ENCODE results near the gene SKAP1. TPM values are rescaled to one million over a fixed set of nuclear protein-coding genes. Genes with fewer than 3 reads are reported as not detected.

Gene SKAP1
- polyA plus RNA-seq, 1 of the 3 experiments (the other 2 are of a cell fraction), result not detected

DNA sequence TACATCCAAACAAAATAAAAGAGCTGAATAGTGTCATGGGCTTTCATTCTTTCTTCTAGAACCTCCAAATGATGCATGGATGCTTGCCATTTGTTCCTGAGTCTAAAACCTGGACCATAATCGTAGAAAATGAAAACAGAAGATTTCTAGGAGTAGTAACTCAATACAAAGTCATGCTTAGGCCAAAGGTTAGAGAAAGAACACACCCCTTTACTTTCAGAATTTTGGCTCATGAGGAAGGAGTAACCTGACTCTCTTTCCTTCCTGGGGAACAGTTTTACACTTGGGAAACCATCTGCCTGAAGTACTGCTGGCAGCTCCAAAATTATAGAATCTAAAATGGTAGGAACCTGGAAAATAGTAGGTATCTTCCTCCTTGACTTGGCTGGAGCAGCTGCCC lies 185.2 kb downstream of the SKAP1 start:
- Histone ChIP-seq H3K27ac (ENCODE audit: low read depth in 2 of 2, low read length in 1 of 2) (no peak overlapping the region), H3K4me1 (ENCODE audit: control insufficient read depth in 1 of 2, insufficient read depth in 2 of 2, low read depth in 1 of 2, low read length in 1 of 2) (peaks cover 6 to 21% of the 10 kb centered on the region in 2 experiments; a peak in 3 of 4 replicates), H3K79me2 (ENCODE audit: insufficient read depth) (no peaks in the 10 kb centered on the region), H3K36me3 (replicated peaks in 1 of 2; ENCODE audit: control insufficient read depth in 1 of 2, insufficient read depth in 2 of 2, low read length in 1 of 2) (no peaks in the 10 kb centered on the region), H3K27me3 (ENCODE audit: insufficient read depth) (peaks cover 44% of the 10 kb centered on the region), H3F3A (replicated peaks; ENCODE audit: insufficient read depth) (peaks cover 7% of the 10 kb centered on the region), H3K9me3 (no peaks in the 10 kb centered on the region), H2AFZ (ENCODE audit: low read depth) (no peak overlapping the region), H4K20me1 (ENCODE audit: insufficient read depth) (no peaks in the 10 kb centered on the region), H3K4me2 (no peak overlapping the region), H3K9me2 (no peaks in the 10 kb centered on the region), H3K9ac (no peak overlapping the region), H3K4me3 (ENCODE audit: low read depth in 2 of 2, low read length in 1 of 2) (no peak overlapping the region)
- POLR2A ChIA-PET, result no interaction called here
- 0% methylated on average over 1 of the region's 1 CpG for WGBS (ENCODE audit: low lambda C conversion rate)
- no peak for DNase-seq
- TF ChIP-seq, protein P1, sequence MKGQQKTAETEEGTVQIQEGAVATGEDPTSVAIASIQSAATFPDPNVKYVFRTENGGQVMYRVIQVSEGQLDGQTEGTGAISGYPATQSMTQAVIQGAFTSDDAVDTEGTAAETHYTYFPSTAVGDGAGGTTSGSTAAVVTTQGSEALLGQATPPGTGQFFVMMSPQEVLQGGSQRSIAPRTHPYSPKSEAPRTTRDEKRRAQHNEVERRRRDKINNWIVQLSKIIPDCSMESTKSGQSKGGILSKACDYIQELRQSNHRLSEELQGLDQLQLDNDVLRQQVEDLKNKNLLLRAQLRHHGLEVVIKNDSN (IDR thresholded peaks at IDR 0.05; ENCODE audit: borderline replicate concordance, low read depth), result no peak
- no peak for TF ChIP-seq NFIC (IDR thresholded peaks at IDR 0.05; ENCODE audit: borderline replicate concordance)
- CTCF ChIA-PET, result interaction anchor here (0.6 to 2.7 kb wide), 11 partner anchors 15 to 443 kb away, joined by 3 to 22 read pairs (median 3); partner anchors contain the start of gene HOXB9

GRCh38 chr17:48244121-48244711 lies 185.8 kb downstream of the SKAP1 start:
- peaks cover 6 to 25% of the 10 kb centered on the region in 2 experiments; a peak in 3 of 4 replicates for H3K4me1 ChIP-seq (ENCODE audit: control insufficient read depth in 1 of 2, insufficient read depth in 2 of 2, low read depth in 1 of 2, low read length in 1 of 2)
- no peaks in the 10 kb centered on the region for H3K79me2 ChIP-seq (ENCODE audit: insufficient read depth)
- POLR2A ChIA-PET, result no interaction called here
- TF ChIP-seq NFIC (IDR thresholded peaks at IDR 0.05; ENCODE audit: borderline replicate concordance), result no peak
- no peak for TF ChIP-seq GATA2 (CRISPR knock-in tag; IDR thresholded peaks at IDR 0.05)
- no peak for TF ChIP-seq EZH2phosphoT487 (IDR thresholded peaks at IDR 0.05; ENCODE audit: borderline replicate concordance, low read depth)
- TF ChIP-seq, protein P1 (IDR thresholded peaks at IDR 0.05; ENCODE audit: borderline replicate concordance, low read depth), result no peak
- no peak for TF ChIP-seq RAD21 (IDR thresholded peaks at IDR 0.05; ENCODE audit: low read length)
- TF ChIP-seq, protein P2, sequence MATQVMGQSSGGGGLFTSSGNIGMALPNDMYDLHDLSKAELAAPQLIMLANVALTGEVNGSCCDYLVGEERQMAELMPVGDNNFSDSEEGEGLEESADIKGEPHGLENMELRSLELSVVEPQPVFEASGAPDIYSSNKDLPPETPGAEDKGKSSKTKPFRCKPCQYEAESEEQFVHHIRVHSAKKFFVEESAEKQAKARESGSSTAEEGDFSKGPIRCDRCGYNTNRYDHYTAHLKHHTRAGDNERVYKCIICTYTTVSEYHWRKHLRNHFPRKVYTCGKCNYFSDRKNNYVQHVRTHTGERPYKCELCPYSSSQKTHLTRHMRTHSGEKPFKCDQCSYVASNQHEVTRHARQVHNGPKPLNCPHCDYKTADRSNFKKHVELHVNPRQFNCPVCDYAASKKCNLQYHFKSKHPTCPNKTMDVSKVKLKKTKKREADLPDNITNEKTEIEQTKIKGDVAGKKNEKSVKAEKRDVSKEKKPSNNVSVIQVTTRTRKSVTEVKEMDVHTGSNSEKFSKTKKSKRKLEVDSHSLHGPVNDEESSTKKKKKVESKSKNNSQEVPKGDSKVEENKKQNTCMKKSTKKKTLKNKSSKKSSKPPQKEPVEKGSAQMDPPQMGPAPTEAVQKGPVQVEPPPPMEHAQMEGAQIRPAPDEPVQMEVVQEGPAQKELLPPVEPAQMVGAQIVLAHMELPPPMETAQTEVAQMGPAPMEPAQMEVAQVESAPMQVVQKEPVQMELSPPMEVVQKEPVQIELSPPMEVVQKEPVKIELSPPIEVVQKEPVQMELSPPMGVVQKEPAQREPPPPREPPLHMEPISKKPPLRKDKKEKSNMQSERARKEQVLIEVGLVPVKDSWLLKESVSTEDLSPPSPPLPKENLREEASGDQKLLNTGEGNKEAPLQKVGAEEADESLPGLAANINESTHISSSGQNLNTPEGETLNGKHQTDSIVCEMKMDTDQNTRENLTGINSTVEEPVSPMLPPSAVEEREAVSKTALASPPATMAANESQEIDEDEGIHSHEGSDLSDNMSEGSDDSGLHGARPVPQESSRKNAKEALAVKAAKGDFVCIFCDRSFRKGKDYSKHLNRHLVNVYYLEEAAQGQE (IDR thresholded peaks at IDR 0.05; ENCODE audit: low read depth, low read length), result no peak
- no peak for TF ChIP-seq FOXM1 (IDR thresholded peaks at IDR 0.05; ENCODE audit: low read depth)
- TF ChIP-seq, protein P3, sequence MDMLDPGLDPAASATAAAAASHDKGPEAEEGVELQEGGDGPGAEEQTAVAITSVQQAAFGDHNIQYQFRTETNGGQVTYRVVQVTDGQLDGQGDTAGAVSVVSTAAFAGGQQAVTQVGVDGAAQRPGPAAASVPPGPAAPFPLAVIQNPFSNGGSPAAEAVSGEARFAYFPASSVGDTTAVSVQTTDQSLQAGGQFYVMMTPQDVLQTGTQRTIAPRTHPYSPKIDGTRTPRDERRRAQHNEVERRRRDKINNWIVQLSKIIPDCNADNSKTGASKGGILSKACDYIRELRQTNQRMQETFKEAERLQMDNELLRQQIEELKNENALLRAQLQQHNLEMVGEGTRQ (IDR thresholded peaks at IDR 0.05; ENCODE audit: borderline replicate concordance, low read depth, low read length), result no peak
- no peak for TF ChIP-seq EP300 (IDR thresholded peaks at IDR 0.05; ENCODE audit: borderline replicate concordance in 1 of 2, low read depth in 1 of 2, low read length in 1 of 2)
- TF ChIP-seq, protein P4, sequence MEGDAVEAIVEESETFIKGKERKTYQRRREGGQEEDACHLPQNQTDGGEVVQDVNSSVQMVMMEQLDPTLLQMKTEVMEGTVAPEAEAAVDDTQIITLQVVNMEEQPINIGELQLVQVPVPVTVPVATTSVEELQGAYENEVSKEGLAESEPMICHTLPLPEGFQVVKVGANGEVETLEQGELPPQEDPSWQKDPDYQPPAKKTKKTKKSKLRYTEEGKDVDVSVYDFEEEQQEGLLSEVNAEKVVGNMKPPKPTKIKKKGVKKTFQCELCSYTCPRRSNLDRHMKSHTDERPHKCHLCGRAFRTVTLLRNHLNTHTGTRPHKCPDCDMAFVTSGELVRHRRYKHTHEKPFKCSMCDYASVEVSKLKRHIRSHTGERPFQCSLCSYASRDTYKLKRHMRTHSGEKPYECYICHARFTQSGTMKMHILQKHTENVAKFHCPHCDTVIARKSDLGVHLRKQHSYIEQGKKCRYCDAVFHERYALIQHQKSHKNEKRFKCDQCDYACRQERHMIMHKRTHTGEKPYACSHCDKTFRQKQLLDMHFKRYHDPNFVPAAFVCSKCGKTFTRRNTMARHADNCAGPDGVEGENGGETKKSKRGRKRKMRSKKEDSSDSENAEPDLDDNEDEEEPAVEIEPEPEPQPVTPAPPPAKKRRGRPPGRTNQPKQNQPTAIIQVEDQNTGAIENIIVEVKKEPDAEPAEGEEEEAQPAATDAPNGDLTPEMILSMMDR (IDR thresholded peaks at IDR 0.05), result no peak
- TF ChIP-seq TCF12 (IDR thresholded peaks at IDR 0.05), result no peak
- TF ChIP-seq, protein P5, sequence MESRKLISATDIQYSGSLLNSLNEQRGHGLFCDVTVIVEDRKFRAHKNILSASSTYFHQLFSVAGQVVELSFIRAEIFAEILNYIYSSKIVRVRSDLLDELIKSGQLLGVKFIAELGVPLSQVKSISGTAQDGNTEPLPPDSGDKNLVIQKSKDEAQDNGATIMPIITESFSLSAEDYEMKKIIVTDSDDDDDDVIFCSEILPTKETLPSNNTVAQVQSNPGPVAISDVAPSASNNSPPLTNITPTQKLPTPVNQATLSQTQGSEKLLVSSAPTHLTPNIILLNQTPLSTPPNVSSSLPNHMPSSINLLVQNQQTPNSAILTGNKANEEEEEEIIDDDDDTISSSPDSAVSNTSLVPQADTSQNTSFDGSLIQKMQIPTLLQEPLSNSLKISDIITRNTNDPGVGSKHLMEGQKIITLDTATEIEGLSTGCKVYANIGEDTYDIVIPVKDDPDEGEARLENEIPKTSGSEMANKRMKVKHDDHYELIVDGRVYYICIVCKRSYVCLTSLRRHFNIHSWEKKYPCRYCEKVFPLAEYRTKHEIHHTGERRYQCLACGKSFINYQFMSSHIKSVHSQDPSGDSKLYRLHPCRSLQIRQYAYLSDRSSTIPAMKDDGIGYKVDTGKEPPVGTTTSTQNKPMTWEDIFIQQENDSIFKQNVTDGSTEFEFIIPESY (IDR thresholded peaks at IDR 0.05; ENCODE audit: borderline replicate concordance, low read depth), result no peak
- no peak for TF ChIP-seq TAF1 (IDR thresholded peaks at IDR 0.05; ENCODE audit: borderline replicate concordance, low read depth, low read length)
- TF ChIP-seq FOSL2 (IDR thresholded peaks at IDR 0.05; ENCODE audit: borderline replicate concordance, low read depth), result no peak
- no peak for TF ChIP-seq RFX5 (IDR thresholded peaks at IDR 0.05; ENCODE audit: low read length)

More at GRCh38 chr17:48244121-48244711, 185.8 kb downstream of the SKAP1 start:
- Histone ChIP-seq H3F3A (replicated peaks; ENCODE audit: insufficient read depth) (peaks cover 7% of the 10 kb centered on the region), H3K36me3 (replicated peaks in 1 of 2; ENCODE audit: control insufficient read depth in 1 of 2, insufficient read depth in 2 of 2, low read length in 1 of 2) (no peaks in the 10 kb centered on the region), H3K4me3 (ENCODE audit: low read depth in 2 of 2, low read length in 1 of 2) (no peak overlapping the region), H3K27ac (ENCODE audit: low read depth in 2 of 2, low read length in 1 of 2) (no peak overlapping the region), H3K9ac (no peak overlapping the region), H4K20me1 (ENCODE audit: insufficient read depth) (no peaks in the 10 kb centered on the region), H2AFZ (ENCODE audit: low read depth) (no peak overlapping the region; the same call in 1 of the 2 replicates), H3K9me3 (no peaks in the 10 kb centered on the region), H3K4me2 (no peak overlapping the region), H3K27me3 (ENCODE audit: insufficient read depth) (peaks cover 41% of the 10 kb centered on the region), H3K9me2 (no peaks in the 10 kb centered on the region)
- DNase-seq, result no peak
- 4% methylated on average over 3 of the region's 3 CpGs for WGBS (ENCODE audit: low lambda C conversion rate)
- CTCF ChIA-PET, result interaction anchor here (1.0 to 2.7 kb wide), 9 partner anchors 16 to 429 kb away, joined by 3 to 22 read pairs (median 3); partner anchors contain the start of gene HOXB9

Measured in SK-N-SH (cell line).